ENCODE measurements around the gene GRM3. TPM values are rescaled to one million over a fixed set of nuclear protein-coding genes. Genes with fewer than 3 reads are reported as not detected.
A peak's percentile ranks its signal among the peaks of the same experiment; 100 is the strongest.
"Not testable (repeated sequence)": the region's sequence is repeated elsewhere in the genome, so short reads cannot be mapped to it uniquely, and the experiment has no call there.

GRM3 gene
- 155 TPM for total RNA-seq

DNA sequence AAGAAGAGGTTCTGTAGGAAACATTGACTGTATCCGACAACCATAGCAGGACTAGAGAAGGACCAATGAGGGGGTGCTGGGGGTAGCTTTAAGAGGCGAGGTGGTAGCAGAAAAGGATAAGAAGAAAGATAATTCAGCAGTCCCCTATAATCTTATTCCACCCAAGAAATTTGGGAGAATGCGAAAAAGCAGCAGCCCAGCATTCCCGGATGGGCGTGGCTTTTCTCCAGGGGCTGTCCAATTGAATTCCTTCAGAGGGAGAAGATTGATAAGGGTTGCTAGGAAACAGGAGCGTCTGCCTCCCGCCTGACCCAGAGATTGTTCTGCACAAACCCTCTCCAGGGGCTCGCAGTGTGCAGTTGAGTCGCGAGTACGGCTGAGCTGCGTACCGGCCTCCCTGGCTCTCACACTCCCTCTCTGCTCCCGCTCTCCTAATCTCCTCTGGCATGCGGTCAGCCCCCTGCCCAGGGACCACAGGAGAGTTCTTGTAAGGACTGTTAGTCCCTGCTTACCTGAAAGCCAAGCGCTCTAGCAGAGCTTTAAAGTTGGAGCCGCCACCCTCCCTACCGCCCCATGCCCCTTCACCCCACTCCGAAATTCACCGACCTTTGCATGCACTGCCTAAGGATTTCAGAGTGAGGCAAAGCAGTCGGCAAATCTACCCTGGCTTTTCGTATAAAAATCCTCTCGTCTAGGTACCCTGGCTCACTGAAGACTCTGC, at the start of gene GRM3:
Gene GRM3, plus strand, starts transcription at position 349 of the 721 bp plus-strand sequence. CDS start 121,237 bp downstream, outside the sequence.
- peak; percentile 66 to 71 for DNase-seq (ENCODE audit: low spot score in 2 of 2)

DNA sequence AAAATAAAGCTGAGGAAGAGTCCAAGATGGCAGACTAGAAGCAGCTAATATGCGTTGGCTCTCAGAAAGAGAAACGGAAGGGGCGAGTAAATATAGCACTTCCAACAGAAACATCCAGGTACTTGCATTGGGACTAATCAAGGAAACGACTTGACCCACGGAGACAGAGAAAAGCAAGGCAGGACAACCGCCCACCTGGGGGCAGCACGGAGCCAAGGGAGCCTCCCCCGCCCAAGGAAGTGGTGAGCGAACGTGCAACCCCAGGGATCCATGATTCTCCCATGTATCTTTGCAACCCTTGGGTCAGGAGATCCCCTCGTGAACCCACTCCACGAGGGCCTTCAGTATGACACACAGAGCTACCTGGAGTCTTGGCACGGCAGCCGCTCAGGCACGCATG, 45.4 kb upstream of the GRM3 start:
- DNase-seq (ENCODE audit: low spot score in 2 of 2) = no peak
- FAIRE-seq = no peak

More for the DNA sequence above, at the start of gene GRM3:
- FAIRE-seq = no peak

DNA sequence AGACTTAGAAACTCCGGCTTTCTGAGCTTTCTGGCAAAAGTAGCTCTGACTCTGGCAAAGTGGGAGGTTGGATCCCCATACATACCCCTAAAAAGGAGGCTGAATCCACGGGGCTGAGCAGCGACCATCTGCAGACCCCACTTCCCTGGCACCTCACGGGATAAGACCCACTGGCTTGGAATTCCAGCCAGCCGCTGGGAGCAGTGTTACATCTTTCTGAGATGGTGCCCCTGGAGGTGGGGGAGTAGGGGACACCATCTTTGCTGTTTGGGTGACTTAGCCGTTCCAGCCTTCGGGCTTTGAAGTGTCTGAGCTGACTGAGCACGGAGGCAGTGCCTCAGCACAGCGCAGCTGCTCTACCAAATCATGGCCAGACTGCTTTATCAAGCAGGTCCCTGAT, 45.0 kb upstream of the GRM3 start:
- no peak for FAIRE-seq

DNA sequence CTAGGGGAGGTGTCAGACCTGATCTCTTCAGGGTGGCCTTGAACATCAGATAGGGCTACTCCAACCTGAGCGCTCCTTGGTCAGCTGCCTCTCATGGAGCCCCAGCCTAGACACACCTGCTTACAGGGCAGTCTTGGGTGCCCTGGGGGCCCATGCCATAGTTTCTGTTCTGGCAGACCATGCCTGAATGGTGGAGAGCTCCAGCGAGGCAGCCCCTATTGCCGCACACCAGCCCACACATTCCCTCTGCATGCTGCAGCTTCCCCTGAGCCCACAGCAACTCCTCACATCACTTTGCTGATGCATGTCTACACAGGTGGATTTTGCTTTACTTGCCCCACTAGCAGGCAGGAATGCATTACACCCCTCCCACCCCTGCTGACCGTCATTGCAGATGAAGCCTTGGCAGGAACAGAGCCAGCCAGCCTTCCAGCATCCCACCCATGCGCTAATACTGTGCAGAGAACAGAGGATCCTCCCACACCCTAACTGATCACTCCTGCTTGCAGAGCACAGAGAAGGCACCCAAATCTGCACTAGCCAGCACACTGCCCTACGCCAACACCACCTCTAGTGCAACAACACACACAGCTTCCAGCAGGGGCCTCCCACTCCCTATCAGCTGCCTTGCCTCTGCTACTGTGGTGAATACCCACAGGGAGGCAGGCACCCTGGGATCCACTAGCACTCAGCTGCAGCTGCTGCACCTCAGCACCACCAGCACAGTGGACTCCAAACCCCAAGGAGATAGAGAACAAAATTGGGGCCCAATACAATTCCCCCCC, 43.0 kb upstream of the GRM3 start:
- FAIRE-seq = no peak
- peak; percentile 3 to 10 for DNase-seq (ENCODE audit: low spot score in 2 of 2)

More for the DNA sequence above, 45.0 kb upstream of the GRM3 start:
- no peak for DNase-seq (ENCODE audit: low spot score in 2 of 2)

DNA sequence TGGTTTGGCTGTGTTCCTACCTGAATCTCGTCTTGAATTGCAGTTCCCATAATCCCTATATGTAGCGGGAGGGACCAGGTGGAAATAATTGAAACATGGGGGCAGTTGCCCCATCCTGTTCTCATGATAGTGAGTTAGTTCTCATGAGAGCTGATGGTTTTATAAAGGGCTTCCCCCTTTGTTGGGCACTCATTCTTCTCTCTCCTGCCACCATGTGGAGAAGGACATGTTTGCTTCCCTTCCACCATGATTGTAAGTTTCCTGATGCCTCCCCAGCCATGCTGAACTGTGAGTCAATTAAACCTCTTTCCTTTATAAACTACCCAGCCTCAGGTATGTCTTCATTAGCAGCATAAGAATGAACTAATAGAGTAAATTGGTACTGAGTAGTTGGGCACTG, 28.0 kb upstream of the GRM3 start:
- not testable (repeated sequence) for FAIRE-seq; DNase-seq (ENCODE audit: low spot score in 2 of 2)

DNA sequence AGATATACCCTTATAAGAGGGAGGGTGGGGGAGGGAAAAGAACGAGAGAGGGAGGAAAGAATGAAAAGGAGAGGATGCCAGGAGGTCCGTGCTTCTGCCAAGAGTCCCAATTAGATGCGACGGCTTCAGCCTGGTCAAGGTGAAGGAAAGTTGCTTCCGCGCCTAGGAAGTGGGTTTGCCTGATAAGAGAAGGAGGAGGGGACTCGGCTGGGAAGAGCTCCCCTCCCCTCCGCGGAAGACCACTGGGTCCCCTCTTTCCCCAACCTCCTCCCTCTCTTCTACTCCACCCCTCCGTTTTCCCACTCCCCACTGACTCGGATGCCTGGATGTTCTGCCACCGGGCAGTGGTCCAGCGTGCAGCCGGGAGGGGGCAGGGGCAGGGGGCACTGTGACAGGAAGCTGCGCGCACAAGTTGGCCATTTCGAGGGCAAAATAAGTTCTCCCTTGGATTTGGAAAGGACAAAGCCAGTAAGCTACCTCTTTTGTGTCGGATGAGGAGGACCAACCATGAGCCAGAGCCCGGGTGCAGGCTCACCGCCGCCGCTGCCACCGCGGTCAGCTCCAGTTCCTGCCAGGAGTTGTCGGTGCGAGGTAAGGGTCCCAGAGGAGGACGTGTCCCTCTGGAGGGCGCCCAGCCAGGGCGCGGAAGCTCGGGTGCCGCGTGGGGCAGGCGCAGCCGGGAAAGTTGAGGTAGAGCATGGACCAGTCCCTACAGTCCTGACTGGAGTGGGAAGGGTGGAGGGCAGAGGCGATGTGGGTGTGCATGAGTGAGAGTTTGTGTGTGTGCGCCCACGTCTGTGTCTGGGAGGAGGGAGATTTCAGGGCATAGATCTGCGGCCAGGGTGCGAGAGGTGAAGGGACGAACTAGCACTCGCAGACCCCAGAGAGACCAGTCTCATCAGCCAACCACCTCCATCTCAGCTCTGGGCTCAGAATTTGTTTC, 844 bp downstream of the GRM3 start:
- FAIRE-seq = no peak
- DNase-seq (ENCODE audit: low spot score in 2 of 2) = peak in 1 of 2 donors; percentile 20

DNA sequence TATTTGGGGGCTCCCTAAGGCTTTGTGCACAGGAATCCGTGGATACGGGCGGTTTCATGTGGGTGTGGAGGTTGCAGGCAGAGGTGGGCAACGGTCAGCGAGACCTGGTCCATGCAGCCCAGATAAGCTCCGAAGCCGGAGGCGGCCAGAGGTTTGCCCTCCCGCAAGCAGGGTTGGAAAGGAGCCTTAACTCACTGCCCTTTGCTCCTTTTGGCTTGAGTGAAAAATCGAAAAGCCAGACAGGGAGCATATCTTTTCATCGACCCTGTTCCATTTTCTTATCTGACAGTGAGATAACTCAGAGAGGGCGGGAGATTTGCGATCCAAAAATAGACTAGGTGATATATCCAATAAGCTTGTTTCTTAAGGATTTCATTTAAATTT, 1.5 kb downstream of the GRM3 start:
- FAIRE-seq = no peak

DNA sequence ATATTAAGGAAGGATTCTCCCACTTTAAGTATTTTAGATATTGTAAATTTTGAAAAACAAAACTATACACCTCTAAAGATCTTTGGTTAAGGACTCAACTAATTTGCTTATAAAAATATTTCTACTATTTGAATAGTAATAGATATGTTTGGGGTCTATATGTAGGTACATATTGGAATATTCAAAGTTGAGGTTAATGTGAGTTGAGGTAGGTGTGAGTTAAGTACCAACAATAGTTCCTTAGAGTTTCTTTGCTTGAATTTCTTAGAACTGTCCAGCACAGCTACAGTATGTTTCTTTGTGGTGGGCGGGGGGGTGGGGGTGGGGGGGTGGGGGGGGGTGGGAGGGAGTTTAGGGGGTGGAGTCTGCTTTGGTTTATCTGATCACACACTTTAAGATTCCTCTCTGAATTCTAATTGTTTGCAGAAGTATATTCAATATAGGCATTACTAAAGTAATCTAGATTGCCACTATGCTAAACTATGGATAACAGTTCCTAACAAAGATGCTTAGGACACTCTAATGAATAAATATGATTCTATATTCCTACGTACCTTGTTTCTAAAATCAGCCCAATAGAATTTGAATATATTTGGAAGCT, 2.1 kb downstream of the GRM3 start:
- FAIRE-seq (no peak), DNase-seq (ENCODE audit: low spot score in 2 of 2) (peak; percentile 14 to 45)

More for the DNA sequence above, 1.5 kb downstream of the GRM3 start:
- no peak for DNase-seq (ENCODE audit: low spot score in 2 of 2)

DNA sequence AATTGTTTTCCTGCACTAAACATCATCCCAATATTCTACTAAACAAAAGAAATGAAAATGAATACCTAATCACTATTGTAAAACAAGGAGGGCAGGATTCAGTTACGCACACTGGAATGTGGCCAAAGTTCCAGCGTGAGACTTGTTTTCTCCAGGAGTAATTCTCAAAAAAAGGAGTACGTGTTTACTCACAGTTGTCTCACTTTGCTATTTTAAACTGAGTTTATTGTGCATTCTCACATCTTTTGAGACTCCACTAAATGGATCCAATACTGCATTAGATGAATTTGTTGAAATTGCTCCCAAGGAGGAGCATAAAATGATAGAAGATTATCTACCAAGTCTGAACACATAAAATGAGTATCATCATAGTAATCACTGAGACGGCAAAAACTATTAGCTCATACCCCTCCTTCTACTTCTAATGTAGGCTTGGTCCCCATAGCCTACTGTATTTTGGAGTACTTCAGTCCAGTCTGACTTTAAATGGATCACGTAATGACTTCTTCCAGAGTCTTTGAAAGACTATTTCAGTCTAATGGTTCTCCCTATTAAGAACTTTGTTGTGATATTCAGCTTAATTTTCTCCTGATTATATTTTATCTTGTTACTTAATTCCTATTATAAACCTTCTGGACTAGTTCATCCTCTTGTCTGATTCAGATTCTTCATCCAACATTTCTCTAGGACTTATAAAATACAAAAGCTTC, 3.8 kb downstream of the GRM3 start:
- DNase-seq (ENCODE audit: low spot score in 2 of 2) (no peak), FAIRE-seq (no peak)

DNA sequence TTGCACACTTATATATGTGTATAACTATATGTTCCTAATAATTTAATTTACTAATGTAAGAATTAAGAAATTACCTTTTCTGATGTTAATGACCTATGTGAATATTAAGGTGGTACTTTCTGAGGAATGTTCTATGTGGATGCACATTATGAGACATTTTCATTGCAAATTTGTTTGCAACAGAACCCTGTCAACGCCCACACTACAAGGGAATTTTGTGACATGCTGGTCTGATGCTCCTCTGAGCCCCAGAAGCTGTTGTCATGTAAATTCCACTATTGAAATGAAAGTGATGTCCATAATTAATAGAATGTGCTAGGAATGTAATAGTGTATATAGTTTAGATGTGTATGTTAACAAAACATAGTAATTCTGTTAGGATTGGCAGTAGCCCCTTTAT, 4.5 kb downstream of the GRM3 start:
- no peak for DNase-seq (ENCODE audit: low spot score in 2 of 2)
- no peak for FAIRE-seq

DNA sequence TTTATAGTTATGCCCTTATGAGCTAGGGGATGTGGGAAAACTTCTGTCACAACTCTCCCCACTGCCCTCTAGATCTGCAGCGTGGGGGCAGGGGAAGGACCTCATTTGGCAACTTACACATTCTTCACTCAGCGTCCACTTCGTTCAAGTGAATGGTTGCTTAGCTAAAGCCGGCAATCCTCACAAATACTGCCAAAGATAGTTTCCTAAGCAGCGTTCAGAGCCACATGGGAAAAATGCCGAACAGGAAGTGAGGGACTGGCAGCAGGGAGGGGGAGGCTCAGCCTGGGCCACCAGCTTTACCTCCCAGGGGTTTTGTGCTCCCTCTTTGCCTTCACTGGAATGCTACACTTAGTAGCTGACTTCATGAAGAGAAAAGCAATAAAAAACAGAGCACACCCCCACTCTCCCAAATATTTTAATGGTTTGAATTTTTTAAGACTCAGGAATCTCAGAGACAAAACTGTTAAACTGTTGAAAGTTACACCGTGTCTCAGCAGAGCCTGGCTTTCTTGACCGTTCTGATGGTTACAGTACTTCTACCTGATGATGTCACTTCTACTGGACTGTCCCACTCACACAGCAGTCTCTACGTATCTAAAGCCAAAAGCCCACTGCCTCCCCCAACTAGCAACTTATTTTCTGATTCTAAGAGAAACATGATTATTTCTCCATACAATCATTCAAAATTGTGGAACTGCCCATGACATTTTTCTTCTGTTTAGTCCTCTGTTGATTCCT, 10.4 kb downstream of the GRM3 start:
- no peak for FAIRE-seq
- peak in 1 of 2 donors; percentile 14 for DNase-seq (ENCODE audit: low spot score in 2 of 2)

DNA sequence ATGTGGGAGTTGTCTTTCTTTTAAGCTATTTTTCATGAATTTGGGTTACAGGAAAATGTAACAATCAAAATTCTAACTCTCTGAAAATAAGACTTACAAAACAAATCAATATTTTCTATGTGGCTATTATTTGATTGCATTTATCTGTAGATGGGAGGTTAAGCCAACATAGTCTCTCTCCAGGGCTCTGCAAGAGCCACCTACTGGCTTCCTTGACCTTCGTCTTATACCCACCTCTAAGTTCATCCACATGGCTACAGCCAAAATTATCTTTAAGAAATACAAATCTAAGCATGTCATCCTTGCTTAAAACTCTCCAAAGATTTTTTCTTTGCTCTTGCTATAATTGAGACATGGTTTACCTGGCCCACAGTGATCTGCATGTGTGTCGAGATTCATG, 14.2 kb downstream of the GRM3 start:
- no peak for FAIRE-seq

DNA sequence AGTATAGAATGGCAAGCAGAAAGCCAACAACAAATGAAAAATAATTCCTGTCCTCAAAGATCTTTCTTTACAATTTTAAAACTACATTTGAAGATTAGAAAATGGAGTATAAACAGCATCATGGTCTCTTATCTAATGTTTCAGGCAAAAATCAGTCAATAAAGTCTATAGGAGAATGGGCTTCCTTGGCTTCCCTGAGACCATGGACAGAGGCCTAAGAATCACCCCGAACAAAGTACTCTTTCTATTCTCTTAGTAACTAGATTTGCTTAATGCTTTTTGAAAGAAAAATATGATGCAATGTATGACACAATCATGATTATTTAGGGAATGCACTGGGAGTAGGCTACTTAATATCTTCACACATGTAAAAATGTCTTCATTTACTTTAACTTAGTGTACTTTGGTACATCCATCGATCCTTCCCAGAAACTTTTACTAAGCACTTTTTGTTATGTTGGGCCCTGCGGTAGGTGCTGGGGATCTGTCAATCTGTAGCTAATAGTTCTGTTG, 17.3 kb downstream of the GRM3 start:
- DNase-seq (ENCODE audit: low spot score in 2 of 2) (no peak), FAIRE-seq (no peak)

More for the DNA sequence above, 14.2 kb downstream of the GRM3 start:
- DNase-seq (ENCODE audit: low spot score in 2 of 2) = no peak

DNA sequence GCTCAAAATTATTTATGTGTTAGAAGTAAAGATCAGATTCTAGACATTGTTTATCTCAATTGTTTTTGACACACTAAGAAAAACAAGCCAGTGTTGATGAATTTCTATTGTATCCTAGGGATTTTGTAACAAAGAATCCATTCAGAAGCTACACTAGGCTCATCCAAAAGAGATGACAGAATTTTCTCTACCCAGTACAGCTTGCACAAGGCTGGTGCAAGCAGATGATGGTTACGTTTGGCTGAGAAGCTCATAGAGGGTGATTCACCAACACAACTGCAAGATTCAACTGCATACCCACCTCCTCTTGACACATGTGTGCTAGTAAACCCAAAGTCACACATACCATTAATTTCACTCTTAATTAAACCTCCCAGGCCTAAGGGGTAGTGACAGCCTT, 20.8 kb downstream of the GRM3 start:
- FAIRE-seq (peak; percentile 98), DNase-seq (ENCODE audit: low spot score in 2 of 2) (no peak)

DNA sequence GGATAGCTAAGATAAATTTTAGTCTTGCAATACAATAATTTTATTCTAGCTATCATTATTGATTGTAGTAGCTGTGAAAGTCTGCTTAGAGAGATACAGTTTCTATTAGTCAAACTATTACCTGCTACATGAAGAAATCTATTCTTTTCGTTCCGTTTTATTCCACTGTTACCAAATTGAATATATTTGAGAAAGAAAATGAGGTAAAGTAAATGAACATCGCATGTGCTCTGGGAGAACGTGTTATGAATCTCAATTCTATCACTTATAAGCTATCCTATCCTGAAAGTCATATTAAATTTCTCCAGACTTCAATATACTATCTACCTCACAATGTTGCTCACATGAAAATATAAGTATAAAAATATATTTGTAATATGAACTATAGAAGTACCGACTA, 21.3 kb downstream of the GRM3 start:
- no peak for DNase-seq (ENCODE audit: low spot score in 2 of 2)
- peak; percentile 58 for FAIRE-seq

DNA sequence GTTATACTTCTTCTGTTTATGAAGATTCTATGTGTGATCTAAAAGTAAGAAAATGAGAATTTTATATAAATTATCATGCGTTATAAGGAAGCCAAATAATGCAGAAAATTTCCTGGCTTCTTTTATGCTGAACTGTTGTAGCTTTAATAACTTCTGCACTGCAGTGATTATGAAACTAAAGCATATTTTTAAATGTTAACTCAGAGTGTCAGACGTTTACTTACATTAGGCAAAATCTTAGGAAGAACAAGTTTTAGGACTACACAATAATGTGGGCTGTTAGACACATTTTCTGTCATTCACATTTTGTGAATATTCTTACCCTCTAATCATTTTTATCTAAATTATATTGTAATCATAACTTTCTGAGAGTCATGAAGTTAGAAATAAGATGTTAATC, 22.0 kb downstream of the GRM3 start:
- DNase-seq (ENCODE audit: low spot score in 2 of 2) = no peak
- FAIRE-seq = peak; percentile 62

DNA sequence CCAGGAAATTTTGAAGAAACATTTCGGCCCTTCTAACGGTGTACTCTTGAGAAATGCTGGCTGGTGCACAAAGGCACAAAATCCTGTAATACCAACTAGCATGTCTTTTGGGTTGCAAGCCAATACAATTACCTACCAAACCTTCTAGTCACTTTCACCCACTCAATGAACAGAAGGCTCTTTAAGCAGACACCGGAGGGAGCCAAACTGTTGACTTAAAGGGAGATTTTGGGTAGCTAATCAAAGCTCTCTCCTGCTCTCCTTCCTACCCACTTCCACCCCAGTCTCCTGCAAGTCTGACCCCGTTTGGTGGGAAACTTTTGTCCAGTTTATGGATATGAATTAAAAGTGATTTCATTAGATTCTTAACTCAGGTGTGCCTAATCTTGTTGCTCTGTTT, 24.0 kb downstream of the GRM3 start:
- no peak for FAIRE-seq
- no peak for DNase-seq (ENCODE audit: low spot score in 2 of 2)

DNA sequence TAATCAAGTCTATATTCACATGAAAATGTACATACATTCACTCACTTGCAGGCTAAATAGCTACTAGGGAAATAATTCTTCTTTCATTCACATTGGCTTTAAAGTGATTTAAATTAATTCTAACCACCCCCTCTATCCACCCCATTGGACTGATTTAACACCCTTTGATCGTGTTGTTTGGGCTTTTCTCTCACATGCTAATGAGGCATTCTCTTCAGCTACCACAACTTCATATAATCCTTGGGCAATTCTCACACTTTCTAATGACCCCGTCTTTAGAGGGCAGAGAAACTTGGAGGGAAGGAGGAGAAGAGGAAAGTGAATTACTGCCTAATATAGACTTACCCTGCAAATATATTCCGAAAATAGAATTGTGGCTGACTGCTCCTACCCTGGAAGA, 24.6 kb downstream of the GRM3 start:
- no peak for DNase-seq (ENCODE audit: low spot score in 2 of 2)
- FAIRE-seq = no peak

DNA sequence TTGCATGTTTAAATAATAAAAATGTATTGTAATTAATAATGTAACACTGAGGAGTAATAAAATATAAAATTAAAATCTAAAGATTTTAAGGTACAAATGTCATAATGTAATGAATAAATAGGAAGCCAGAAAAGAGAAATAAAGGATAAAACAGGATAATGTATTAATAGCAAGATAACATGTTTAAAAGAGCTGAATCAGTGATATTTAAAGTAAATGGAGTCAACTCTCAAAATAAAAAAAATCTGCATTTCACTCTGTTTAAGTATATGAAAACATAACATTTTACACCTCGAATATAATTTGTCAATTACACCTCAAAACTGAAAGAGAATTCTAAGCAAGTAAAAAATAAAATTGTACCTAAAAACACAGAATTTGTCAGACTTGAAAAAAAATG, 44.1 kb downstream of the GRM3 start:
- no peak for FAIRE-seq

More for the DNA sequence above, 44.1 kb downstream of the GRM3 start:
- DNase-seq (ENCODE audit: low spot score in 2 of 2) = no peak
